Measurements from ENCODE around the gene SOBP. TPM values are rescaled to one million over a fixed set of nuclear protein-coding genes. Genes with fewer than 3 reads are reported as not detected.
A peak's percentile ranks its signal among the peaks of the same experiment; 100 is the strongest.

Gene SOBP
- total and polyA plus RNA-seq, 4 donors = 24.0 to 44.6 (median 37.0) TPM

- Histone ChIP-seq H3K27ac (ENCODE audit: low read depth, low read length) (peak overlapping the region; percentile 58), H3K36me3 (ENCODE audit: control insufficient read depth, insufficient read depth, low read length) (no peaks in the 10 kb centered on the region), H3K4me3 (ENCODE audit: low read depth, low read length) (no peak overlapping the region), H3K27me3 (ENCODE audit: control insufficient read depth, insufficient read depth, low read length) (no peaks in the 10 kb centered on the region), H3K9me3 (ENCODE audit: control insufficient read depth, insufficient read depth, low read length) (no peaks in the 10 kb centered on the region), H3K4me1 (ENCODE audit: control insufficient read depth, insufficient read depth, low read length) (peaks cover 17% of the 10 kb centered on the region)
- WGBS (ENCODE audit: insufficient coverage) = 13% methylated on average over 4 of the region's 6 CpGs
- peak in 2 of 6 donors; percentile 66 to 86 for DNase-seq (ENCODE audit: low read depth in 4 of 6, low spot score in 6 of 6)
Measured at GRCh38 chr6:107690643-107691061, 200.7 kb downstream of the SOBP start.

- WGBS (ENCODE audit: insufficient coverage) = 56% methylated on average over 8 of the region's 12 CpGs
- peaks cover 17% of the 10 kb centered on the region for H3K4me1 ChIP-seq (ENCODE audit: control insufficient read depth, insufficient read depth, low read length)
- no peaks in the 10 kb centered on the region for H3K36me3 ChIP-seq (ENCODE audit: control insufficient read depth, insufficient read depth, low read length)
- H3K27me3 ChIP-seq (ENCODE audit: control insufficient read depth, insufficient read depth, low read length) = no peaks in the 10 kb centered on the region
- H3K9me3 ChIP-seq (ENCODE audit: control insufficient read depth, insufficient read depth, low read length) = no peaks in the 10 kb centered on the region
- no peak overlapping the region for H3K4me3 ChIP-seq (ENCODE audit: low read depth, low read length)
- H3K27ac ChIP-seq (ENCODE audit: low read depth, low read length) = peak overlapping the region; percentile 6
- no peak for DNase-seq (ENCODE audit: low read depth in 4 of 6, low spot score in 6 of 6)
Measured at GRCh38 chr6:107691062-107691751, 201.3 kb downstream of the SOBP start.

DNA sequence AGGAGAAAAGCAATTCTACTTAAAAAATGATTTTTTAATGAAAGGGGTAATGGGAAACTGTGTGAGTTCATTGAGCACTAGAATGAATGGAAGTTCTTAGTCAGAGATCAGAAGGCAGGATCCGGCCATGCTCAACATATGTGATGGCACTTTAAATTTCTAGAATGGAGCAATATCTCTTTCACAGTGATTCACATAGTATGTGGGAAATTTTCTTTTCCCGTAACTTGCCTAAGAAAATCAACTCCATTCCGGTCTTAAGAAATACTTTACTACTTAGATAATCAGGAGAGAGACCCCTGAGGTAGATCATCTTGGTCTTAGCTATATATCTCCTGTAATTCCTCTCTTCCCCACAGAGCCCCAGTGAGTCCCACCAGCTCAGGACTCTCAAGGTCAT, 202.4 kb downstream of the SOBP start:
- Histone ChIP-seq H3K9me3 (ENCODE audit: control insufficient read depth, insufficient read depth, low read length) (no peaks in the 10 kb centered on the region), H3K4me1 (ENCODE audit: control insufficient read depth, insufficient read depth, low read length) (peaks cover 17% of the 10 kb centered on the region), H3K27ac (ENCODE audit: low read depth, low read length) (no peak overlapping the region), H3K4me3 (ENCODE audit: low read depth, low read length) (no peak overlapping the region), H3K27me3 (ENCODE audit: control insufficient read depth, insufficient read depth, low read length) (no peaks in the 10 kb centered on the region), H3K36me3 (ENCODE audit: control insufficient read depth, insufficient read depth, low read length) (no peaks in the 10 kb centered on the region)
- WGBS (ENCODE audit: insufficient coverage) = no CpG with 5 or more reads among the region's 3 CpGs
- peak in 1 of 6 donors; percentile 34 for DNase-seq (ENCODE audit: low read depth in 4 of 6, low spot score in 6 of 6)

DNA sequence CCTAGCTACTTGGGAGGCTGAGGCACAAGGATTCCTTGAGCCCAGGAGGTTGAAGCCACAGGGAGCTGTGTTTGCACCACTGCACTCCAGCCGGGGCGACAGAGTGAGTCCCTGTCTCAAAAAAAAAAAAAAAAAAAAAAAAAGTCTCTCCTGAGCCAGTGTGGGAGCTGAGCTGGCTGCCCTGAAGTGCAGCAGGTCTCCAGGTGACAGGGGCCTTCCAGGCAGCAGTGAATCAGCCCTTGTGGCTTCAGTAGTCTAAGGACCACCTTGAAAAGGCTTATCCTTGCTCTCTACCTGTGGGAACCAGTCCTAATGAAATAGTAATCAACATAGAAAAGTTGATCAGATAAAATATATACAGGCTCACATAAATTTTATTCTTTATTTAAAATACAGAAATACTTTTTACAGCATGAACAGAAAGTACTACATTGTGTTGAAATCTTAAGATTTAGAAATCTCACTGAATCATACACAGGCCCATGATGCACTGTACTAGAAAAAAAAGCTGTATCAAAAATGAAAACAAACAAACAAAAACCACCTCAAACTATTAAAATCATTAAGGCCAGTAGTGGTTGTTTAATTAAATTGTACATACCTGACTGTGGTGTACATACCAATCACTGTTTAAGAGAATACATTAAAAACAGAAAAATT, 205.3 kb downstream of the SOBP start:
- WGBS (ENCODE audit: insufficient coverage) = no CpG with 5 or more reads among the region's 2 CpGs

GRCh38 chr6:107697682-107698081, 207.8 kb downstream of the SOBP start:
- Histone ChIP-seq H3K9me3 (ENCODE audit: control insufficient read depth, insufficient read depth, low read length) (no peaks in the 10 kb centered on the region), H3K4me1 (ENCODE audit: control insufficient read depth, insufficient read depth, low read length) (peaks cover 3% of the 10 kb centered on the region), H3K27ac (ENCODE audit: low read depth, low read length) (no peak overlapping the region), H3K27me3 (ENCODE audit: control insufficient read depth, insufficient read depth, low read length) (no peaks in the 10 kb centered on the region), H3K4me3 (ENCODE audit: low read depth, low read length) (no peak overlapping the region), H3K36me3 (ENCODE audit: control insufficient read depth, insufficient read depth, low read length) (no peaks in the 10 kb centered on the region)
- WGBS (ENCODE audit: insufficient coverage) = 67% methylated on average over 1 of the region's 5 CpGs
- DNase-seq (ENCODE audit: low read depth in 4 of 6, low spot score in 6 of 6) = no peak

More for the DNA sequence above, 205.3 kb downstream of the SOBP start:
- no peaks in the 10 kb centered on the region for H3K27me3 ChIP-seq (ENCODE audit: control insufficient read depth, insufficient read depth, low read length)
- H3K9me3 ChIP-seq (ENCODE audit: control insufficient read depth, insufficient read depth, low read length) = no peaks in the 10 kb centered on the region
- no peak overlapping the region for H3K4me3 ChIP-seq (ENCODE audit: low read depth, low read length)
- H3K27ac ChIP-seq (ENCODE audit: low read depth, low read length) = no peak overlapping the region
- H3K4me1 ChIP-seq (ENCODE audit: control insufficient read depth, insufficient read depth, low read length) = peaks cover 10% of the 10 kb centered on the region
- DNase-seq (ENCODE audit: low read depth in 4 of 6, low spot score in 6 of 6) = no peak
- H3K36me3 ChIP-seq (ENCODE audit: control insufficient read depth, insufficient read depth, low read length) = no peaks in the 10 kb centered on the region

- no peaks in the 10 kb centered on the region for H3K27me3 ChIP-seq (ENCODE audit: control insufficient read depth, insufficient read depth, low read length)
- H3K4me1 ChIP-seq (ENCODE audit: control insufficient read depth, insufficient read depth, low read length) = peaks cover 3% of the 10 kb centered on the region
- no peaks in the 10 kb centered on the region for H3K36me3 ChIP-seq (ENCODE audit: control insufficient read depth, insufficient read depth, low read length)
- H3K4me3 ChIP-seq (ENCODE audit: low read depth, low read length) = no peak overlapping the region
- no peak for DNase-seq (ENCODE audit: low read depth in 4 of 6, low spot score in 6 of 6)
- H3K9me3 ChIP-seq (ENCODE audit: control insufficient read depth, insufficient read depth, low read length) = no peaks in the 10 kb centered on the region
- WGBS (ENCODE audit: insufficient coverage) = 97% methylated on average over 2 of the region's 4 CpGs
- H3K27ac ChIP-seq (ENCODE audit: low read depth, low read length) = no peak overlapping the region
Measured at GRCh38 chr6:107698146-107698545, 208.2 kb downstream of the SOBP start.

DNA sequence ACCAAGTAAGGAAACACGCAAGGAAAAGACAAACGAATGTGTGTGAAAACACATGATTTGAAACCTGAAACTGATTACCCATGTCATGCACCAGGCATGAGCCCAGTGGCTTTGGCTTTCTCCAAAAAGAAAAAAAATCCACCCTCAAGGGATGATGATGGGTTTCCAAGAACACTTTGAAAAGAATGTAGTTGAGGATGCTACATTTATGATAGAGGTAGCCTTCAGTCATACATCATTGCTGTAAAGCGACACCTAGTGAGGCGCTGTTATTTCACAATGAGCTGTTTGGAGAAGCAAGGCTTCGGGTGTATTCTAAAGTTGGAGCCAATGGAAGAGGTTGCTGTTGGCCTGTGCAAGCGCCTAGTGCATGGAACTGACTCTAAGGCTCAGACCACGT, 209.3 kb downstream of the SOBP start:
- no peak for DNase-seq (ENCODE audit: low read depth in 4 of 6, low spot score in 6 of 6)
- Histone ChIP-seq H3K27ac (ENCODE audit: low read depth, low read length) (no peak overlapping the region), H3K9me3 (ENCODE audit: control insufficient read depth, insufficient read depth, low read length) (no peaks in the 10 kb centered on the region), H3K27me3 (ENCODE audit: control insufficient read depth, insufficient read depth, low read length) (no peaks in the 10 kb centered on the region), H3K36me3 (ENCODE audit: control insufficient read depth, insufficient read depth, low read length) (no peaks in the 10 kb centered on the region), H3K4me3 (ENCODE audit: low read depth, low read length) (no peak overlapping the region), H3K4me1 (ENCODE audit: control insufficient read depth, insufficient read depth, low read length) (peaks cover 3% of the 10 kb centered on the region)
- 98% methylated on average over 4 of the region's 7 CpGs for WGBS (ENCODE audit: insufficient coverage)

- H3K36me3 ChIP-seq (ENCODE audit: control insufficient read depth, insufficient read depth, low read length) = no peaks in the 10 kb centered on the region
- no peaks in the 10 kb centered on the region for H3K9me3 ChIP-seq (ENCODE audit: control insufficient read depth, insufficient read depth, low read length)
- no peak overlapping the region for H3K4me3 ChIP-seq (ENCODE audit: low read depth, low read length)
- no peak for DNase-seq (ENCODE audit: low read depth in 4 of 6, low spot score in 6 of 6)
- H3K27ac ChIP-seq (ENCODE audit: low read depth, low read length) = no peak overlapping the region
- 80% methylated on average over 12 of the region's 14 CpGs for WGBS (ENCODE audit: insufficient coverage)
- no peaks in the 10 kb centered on the region for H3K27me3 ChIP-seq (ENCODE audit: control insufficient read depth, insufficient read depth, low read length)
- H3K4me1 ChIP-seq (ENCODE audit: control insufficient read depth, insufficient read depth, low read length) = peaks cover 5% of the 10 kb centered on the region
Measured at GRCh38 chr6:107699697-107700325, 209.9 kb downstream of the SOBP start.

- Histone ChIP-seq H3K9me3 (ENCODE audit: control insufficient read depth, insufficient read depth, low read length) (no peaks in the 10 kb centered on the region), H3K4me1 (ENCODE audit: control insufficient read depth, insufficient read depth, low read length) (peaks cover 5% of the 10 kb centered on the region), H3K27ac (ENCODE audit: low read depth, low read length) (no peak overlapping the region), H3K27me3 (ENCODE audit: control insufficient read depth, insufficient read depth, low read length) (no peaks in the 10 kb centered on the region), H3K4me3 (ENCODE audit: low read depth, low read length) (no peak overlapping the region), H3K36me3 (ENCODE audit: control insufficient read depth, insufficient read depth, low read length) (peaks cover 3% of the 10 kb centered on the region)
- no peak for DNase-seq (ENCODE audit: low read depth in 4 of 6, low spot score in 6 of 6)
- WGBS (ENCODE audit: insufficient coverage) = 96% methylated on average over 4 of the region's 5 CpGs
Measured at GRCh38 chr6:107703606-107704005, 213.7 kb downstream of the SOBP start.

All from spinal cord (tissue), 10 donors.